Left renal cortex interstitium (tissue), 4 donors: ENCODE results near the gene INHBC. TPM values are rescaled to one million over a fixed set of nuclear protein-coding genes. Genes with fewer than 3 reads are reported as not detected.
A peak's percentile ranks its signal among the peaks of the same experiment; 100 is the strongest.
"Not testable (repeated sequence)": the region's sequence is repeated elsewhere in the genome, so short reads cannot be mapped to it uniquely, and the experiment has no call there.

Experiments used
- DNase-seq, 4 donors: peaks; one replicate each; pipeline ENCODE4 v3.0.0-alpha.2; 2013; ENCODE audit warnings: low read depth in 4 of 4, low spot score in 2 of 4, missing footprints in 1 of 4
- polyA plus RNA-seq, 4 donors: library from polyadenylated mRNA; unstranded; fragments of 120-200 nt; gene quantifications; one replicate each; pipeline ENCODE4 v1.2.1, GENCODE V29; 2013; ENCODE audit not compliant: insufficient read length in 4 of 4

The INHBC gene
- polyA plus RNA-seq, 4 donors = 0.19 to 0.25 (median 0.20) TPM

GRCh38 chr12:57426948-57427347 lies 7.6 kb upstream of the INHBC start:
- not testable (repeated sequence) for DNase-seq

GRCh38 chr12:57428965-57429364 lies 5.6 kb upstream of the INHBC start:
- no peak for DNase-seq

GRCh38 chr12:57429473-57430111 lies 5.0 kb upstream of the INHBC start:
- no peak for DNase-seq

- no peak for DNase-seq
Observed at GRCh38 chr12:57430112-57430930, 4.3 kb upstream of the INHBC start.

GRCh38 chr12:57430931-57431566 lies 3.5 kb upstream of the INHBC start, which contains the start of gene R3HDM2:
TSS of gene R3HDM2 (minus strand) at chr12:57431043. CDS start at chr12:57310428, 120,615 bp downstream.
- DNase-seq = peak; percentile 60 to 90 (median 85)

GRCh38 chr12:57431654-57432188 lies 2.9 kb upstream of the INHBC start:
- DNase-seq = no peak

GRCh38 chr12:57433370-57433769 lies 1.2 kb upstream of the INHBC start:
- DNase-seq = no peak

- no peak for DNase-seq
Observed at GRCh38 chr12:57435293-57435692, 709 bp downstream of the INHBC start.

GRCh38 chr12:57438400-57438799 lies 3.8 kb downstream of the INHBC start:
- DNase-seq = no peak

- DNase-seq = no peak
Observed at GRCh38 chr12:57439762-57440266, 5.2 kb downstream of the INHBC start.

GRCh38 chr12:57441393-57441792 lies 6.8 kb downstream of the INHBC start:
- DNase-seq = not testable (repeated sequence)

GRCh38 chr12:57441846-57442427 lies 7.4 kb downstream of the INHBC start:
- DNase-seq = no peak

- not testable (repeated sequence) for DNase-seq
Observed at GRCh38 chr12:57444337-57444736, 9.8 kb downstream of the INHBC start.

GRCh38 chr12:57444744-57445143 lies 10.2 kb downstream of the INHBC start:
- no peak for DNase-seq

- DNase-seq = no peak
Observed at GRCh38 chr12:57446292-57446960, 11.8 kb downstream of the INHBC start.

GRCh38 chr12:57448669-57449068 lies 14.1 kb downstream of the INHBC start:
- DNase-seq = no peak

GRCh38 chr12:57449375-57449774 lies 14.8 kb downstream of the INHBC start:
- no peak for DNase-seq

GRCh38 chr12:57450057-57450456 lies 15.5 kb downstream of the INHBC start:
- no peak for DNase-seq

GRCh38 chr12:57451233-57451778 lies 16.7 kb downstream of the INHBC start:
- DNase-seq = no peak
